ENCODE results near the gene SLC9A8.

The SLC9A8 gene

DNA sequence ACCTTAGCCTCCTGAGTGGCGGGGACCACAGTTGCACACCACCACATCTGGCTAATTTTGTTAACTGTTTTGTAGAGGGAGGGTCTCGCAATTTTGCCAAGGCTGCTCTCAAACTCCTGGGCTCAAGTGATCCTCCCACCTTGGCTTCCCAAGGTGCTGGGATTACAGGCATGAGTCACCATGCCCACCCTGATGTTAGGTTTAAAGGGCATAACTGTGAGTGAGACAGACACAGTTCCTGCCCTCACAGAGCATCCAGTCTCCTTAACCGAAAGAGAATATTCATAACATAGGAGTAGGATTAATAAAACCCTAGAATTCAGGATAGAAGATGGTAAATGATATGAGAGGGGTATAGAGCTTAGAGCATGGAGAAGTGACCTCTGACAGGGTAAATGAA lies 105.8 kb downstream of the SLC9A8 start:
- no peak overlapping the region for H3K4me3 ChIP-seq (ENCODE audit: low read depth, low read length)
- TF ChIP-seq, protein P1, sequence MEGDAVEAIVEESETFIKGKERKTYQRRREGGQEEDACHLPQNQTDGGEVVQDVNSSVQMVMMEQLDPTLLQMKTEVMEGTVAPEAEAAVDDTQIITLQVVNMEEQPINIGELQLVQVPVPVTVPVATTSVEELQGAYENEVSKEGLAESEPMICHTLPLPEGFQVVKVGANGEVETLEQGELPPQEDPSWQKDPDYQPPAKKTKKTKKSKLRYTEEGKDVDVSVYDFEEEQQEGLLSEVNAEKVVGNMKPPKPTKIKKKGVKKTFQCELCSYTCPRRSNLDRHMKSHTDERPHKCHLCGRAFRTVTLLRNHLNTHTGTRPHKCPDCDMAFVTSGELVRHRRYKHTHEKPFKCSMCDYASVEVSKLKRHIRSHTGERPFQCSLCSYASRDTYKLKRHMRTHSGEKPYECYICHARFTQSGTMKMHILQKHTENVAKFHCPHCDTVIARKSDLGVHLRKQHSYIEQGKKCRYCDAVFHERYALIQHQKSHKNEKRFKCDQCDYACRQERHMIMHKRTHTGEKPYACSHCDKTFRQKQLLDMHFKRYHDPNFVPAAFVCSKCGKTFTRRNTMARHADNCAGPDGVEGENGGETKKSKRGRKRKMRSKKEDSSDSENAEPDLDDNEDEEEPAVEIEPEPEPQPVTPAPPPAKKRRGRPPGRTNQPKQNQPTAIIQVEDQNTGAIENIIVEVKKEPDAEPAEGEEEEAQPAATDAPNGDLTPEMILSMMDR (IDR thresholded peaks at IDR 0.05; ENCODE audit: control insufficient read depth, extremely low read depth, insufficient read depth), result no peak
- no peak for DNase-seq (ENCODE audit: low read depth)

DNA sequence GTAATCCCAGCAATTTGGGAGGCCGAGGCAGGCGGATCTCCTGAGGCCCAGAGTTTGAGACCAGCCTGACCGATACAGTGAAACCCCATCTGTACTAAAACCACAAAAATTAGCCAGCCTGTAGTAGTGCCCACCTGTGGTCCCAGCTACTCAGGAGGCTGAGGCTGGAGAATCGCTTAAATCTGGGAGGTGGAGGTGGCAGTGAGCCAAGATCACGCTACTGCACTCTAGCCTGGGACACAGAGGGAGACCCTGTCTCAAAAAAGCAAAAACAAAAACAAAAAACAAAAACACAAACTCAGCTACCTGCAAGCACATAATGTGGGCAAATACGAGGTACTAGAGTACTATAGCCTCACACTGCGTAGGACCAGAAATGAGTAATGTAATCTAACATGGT lies 106.4 kb downstream of the SLC9A8 start:
- no peak overlapping the region for H3K4me3 ChIP-seq (ENCODE audit: low read depth, low read length)
- TF ChIP-seq, protein P1 (IDR thresholded peaks at IDR 0.05; ENCODE audit: control insufficient read depth, extremely low read depth, insufficient read depth), result no peak
- no peak for DNase-seq (ENCODE audit: low read depth)

DNA sequence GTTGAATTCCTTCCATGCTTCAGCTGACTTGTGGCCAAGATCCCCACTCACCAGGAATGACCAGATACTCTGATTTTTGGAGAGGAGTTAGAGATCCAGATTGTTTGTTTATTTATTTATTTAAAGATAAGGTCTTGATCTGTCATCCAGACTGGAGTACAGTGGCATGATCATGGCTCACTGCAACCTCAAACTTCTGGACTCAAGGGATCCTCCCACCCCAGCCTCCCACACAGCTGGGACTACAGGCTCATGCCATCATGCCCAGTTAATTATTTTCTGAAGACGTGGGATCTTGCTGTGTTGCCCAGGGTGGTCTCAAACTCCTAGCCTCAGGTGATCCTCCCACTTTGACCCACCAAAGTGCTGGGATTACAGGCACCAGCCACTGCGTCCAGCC lies 106.8 kb downstream of the SLC9A8 start:
- TF ChIP-seq, protein P1 (IDR thresholded peaks at IDR 0.05; ENCODE audit: control insufficient read depth, extremely low read depth, insufficient read depth), result no peak
- no peak for DNase-seq (ENCODE audit: low read depth)

DNA sequence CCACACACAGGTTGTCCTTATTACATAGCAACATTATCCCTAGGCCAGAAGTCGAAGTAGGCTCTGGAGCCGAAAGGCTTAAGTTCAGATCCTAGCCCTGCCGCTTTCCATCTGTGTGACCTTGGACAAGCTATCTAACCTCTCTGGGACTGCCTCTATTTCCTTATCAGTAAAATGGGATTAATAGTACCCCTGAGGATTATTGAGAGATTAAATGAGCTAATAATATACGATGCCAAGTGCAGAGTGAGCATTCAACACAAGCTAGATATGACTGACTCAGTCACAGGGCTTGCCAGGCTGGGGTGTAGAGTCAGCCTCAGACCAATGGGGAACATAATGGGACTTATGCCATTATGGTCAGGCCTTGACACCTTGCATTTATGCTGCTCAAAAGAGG lies 111.6 kb downstream of the SLC9A8 start:
- no peak for DNase-seq (ENCODE audit: low read depth)
- H3K4me3 ChIP-seq (ENCODE audit: low read depth, low read length), result no peak overlapping the region
- TF ChIP-seq, protein P1 (IDR thresholded peaks at IDR 0.05; ENCODE audit: control insufficient read depth, extremely low read depth, insufficient read depth), result no peak

More for the DNA sequence above, 106.8 kb downstream of the SLC9A8 start:
- H3K4me3 ChIP-seq (ENCODE audit: low read depth, low read length), result no peak overlapping the region

DNA sequence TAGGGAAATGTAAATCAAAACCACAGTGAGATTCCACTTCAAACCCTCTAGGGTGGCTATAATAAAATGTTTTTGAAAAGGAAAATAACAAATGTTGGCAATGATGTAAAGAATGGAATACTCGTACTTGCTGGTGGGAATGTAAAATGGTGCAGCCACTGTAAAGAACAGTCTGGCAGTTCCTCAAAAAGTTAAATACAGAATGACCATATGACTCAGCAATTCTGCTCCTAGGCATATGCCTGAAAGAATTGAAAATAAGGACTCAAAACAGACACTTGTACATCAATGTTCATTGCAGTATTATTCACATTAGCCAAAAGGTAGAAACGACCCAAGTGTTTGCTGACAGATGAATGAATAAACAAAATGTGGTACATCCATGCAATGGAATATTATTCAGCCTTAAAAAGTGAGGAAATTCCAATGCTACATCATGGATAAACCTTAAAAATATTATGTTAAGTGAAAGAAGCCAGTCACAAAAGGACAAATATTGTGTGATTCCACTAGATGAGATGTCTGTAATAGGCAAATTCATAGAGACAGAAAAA lies 113.3 kb downstream of the SLC9A8 start:
- no peak for DNase-seq (ENCODE audit: low read depth)
- H3K4me3 ChIP-seq (ENCODE audit: low read depth, low read length), result no peak overlapping the region
- TF ChIP-seq, protein P1 (IDR thresholded peaks at IDR 0.05; ENCODE audit: control insufficient read depth, extremely low read depth, insufficient read depth), result no peak

DNA sequence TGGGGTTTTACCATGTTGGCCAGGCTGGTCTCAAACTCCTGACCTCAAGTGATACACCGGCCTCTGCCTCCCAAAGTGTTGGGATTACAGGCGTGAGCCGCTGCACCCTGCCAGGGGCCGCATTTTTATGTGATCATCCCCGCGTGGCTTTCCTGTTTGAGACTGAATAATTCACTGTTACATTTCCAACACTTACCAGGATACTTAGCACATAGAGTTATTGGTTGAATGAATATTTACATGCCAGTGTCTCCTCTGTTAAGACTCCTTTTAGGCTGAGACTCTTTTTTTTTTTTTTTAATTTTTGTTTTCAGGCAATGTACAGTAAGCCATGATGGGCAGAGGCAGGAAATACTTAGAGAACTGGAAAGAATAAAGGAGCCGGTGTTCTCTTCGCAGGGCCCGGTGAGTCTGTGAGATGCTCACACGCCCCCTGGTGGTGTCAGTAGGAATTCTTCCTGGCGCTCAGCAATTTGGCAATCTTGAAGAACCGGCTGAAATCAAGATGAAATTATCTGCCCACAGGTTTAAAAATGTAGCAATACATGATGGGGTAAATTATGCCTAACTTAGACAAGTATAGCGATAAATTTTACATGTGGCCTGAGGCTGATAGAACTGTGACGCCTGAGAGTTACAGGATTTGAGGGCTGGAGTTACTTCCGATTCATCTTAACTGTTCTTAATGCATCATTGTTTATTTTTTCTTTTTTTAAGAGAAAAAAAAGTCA lies 115.9 kb downstream of the SLC9A8 start:
- TF ChIP-seq, protein P1 (IDR thresholded peaks at IDR 0.05; ENCODE audit: control insufficient read depth, extremely low read depth, insufficient read depth), result peak; percentile 75
- DNase-seq (ENCODE audit: low read depth), result no peak
- no peak overlapping the region for H3K4me3 ChIP-seq (ENCODE audit: low read depth, low read length)

DNA sequence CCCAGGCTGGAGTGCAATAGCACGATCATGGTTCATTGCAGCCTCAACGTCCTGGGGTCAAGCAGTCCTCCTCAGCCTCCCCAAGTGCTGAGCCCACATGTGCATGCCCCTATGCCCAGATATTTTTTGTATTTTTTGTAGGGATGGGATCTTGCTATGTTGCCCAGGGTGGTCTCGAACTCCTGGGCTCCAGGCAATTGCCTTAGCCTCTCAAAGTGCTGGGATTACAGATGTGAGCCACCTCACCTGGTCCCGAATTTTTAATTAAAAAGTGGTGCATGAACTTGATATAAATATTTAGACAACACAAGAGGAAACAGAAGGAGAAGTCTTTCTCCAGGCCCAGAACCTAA lies 116.5 kb downstream of the SLC9A8 start:
- DNase-seq (ENCODE audit: low read depth), result no peak
- TF ChIP-seq, protein P1 (IDR thresholded peaks at IDR 0.05; ENCODE audit: control insufficient read depth, extremely low read depth, insufficient read depth), result no peak
- H3K4me3 ChIP-seq (ENCODE audit: low read depth, low read length), result no peak overlapping the region

Data from LNCaP clone FGC (cell line).